ENCODE results near the gene AGPAT2.

The AGPAT2 gene

GRCh38 chr9:136671646-136672430 lies 15.4 kb downstream of the AGPAT2 start:
- no peak for DNase-seq

GRCh38 chr9:136671254-136671614 lies 16.0 kb downstream of the AGPAT2 start:
- DNase-seq, result no peak

GRCh38 chr9:136670576-136671253 lies 16.5 kb downstream of the AGPAT2 start:
- no peak for DNase-seq

- DNase-seq, result no peak
Measured at GRCh38 chr9:136669791-136670464, 17.3 kb downstream of the AGPAT2 start.

- no peak for DNase-seq
Measured at GRCh38 chr9:136668983-136669790, 18.1 kb downstream of the AGPAT2 start.

GRCh38 chr9:136667940-136668760 lies 19.1 kb downstream of the AGPAT2 start:
- DNase-seq, result no peak

- no peak for DNase-seq
Measured at GRCh38 chr9:136667214-136667939, 19.9 kb downstream of the AGPAT2 start.

GRCh38 chr9:136666372-136667213 lies 20.7 kb downstream of the AGPAT2 start:
- no peak for DNase-seq

- no peak for DNase-seq
Measured at GRCh38 chr9:136665704-136666371, 21.4 kb downstream of the AGPAT2 start.

- no peak for DNase-seq
Measured at GRCh38 chr9:136665111-136665703, 22.1 kb downstream of the AGPAT2 start.

GRCh38 chr9:136664000-136664915 lies 23.0 kb downstream of the AGPAT2 start:
- DNase-seq, result no peak

- no peak for DNase-seq
Measured at GRCh38 chr9:136662656-136663581, 24.3 kb downstream of the AGPAT2 start, which contains the start of gene EGFL7. Gene EGFL7, plus strand, starts transcription at chr9:136662916. Its CDS starts 5,367 bp downstream, at chr9:136668283.

- no peak for DNase-seq
Measured at GRCh38 chr9:136662326-136662655, 25.0 kb downstream of the AGPAT2 start.

- DNase-seq, result no peak
Measured at GRCh38 chr9:136661641-136662325, 25.5 kb downstream of the AGPAT2 start.

GRCh38 chr9:136660971-136661550 lies 26.2 kb downstream of the AGPAT2 start:
- DNase-seq, result no peak
